Activated CD4-positive, alpha-beta T cell treated with anti-CD3 and anti-CD28 coated beads for 24 hours (primary cell): ENCODE data around the gene DOK1.
A peak's percentile ranks its signal among the peaks of the same experiment; 100 is the strongest.

ENCODE experiments used
- DNase-seq, 2 donors: peaks; one replicate each; pipeline ENCODE4 v3.0.0-alpha.2; 2020; ENCODE audit warnings: low read depth in 2 of 2

DOK1 gene

GRCh38 chr2:74567881-74568280, 13.4 kb downstream of the DOK1 start:
- no peak for DNase-seq

- DNase-seq = no peak
Measured at GRCh38 chr2:74569686-74570085, 15.2 kb downstream of the DOK1 start.

DNA sequence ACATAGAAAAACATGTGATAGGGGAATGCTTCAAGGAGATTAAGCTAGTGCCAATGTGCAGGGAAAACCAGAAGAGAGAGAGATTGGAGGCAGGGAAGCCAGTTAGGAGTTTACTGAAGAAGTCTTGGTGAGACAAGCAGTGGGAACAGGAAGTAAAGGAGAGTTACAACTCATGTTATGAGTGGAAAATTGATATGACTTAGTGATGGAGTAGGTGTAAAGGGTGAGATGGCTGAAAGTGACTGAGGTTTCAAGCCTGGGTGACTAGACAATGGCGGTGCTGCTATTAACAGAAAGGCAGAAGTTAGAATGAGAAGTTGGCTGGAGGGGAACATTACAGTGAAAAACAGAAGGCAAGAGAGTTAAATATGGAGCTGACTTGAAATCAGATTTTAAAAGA, 16.5 kb downstream of the DOK1 start:
- DNase-seq = no peak

DNA sequence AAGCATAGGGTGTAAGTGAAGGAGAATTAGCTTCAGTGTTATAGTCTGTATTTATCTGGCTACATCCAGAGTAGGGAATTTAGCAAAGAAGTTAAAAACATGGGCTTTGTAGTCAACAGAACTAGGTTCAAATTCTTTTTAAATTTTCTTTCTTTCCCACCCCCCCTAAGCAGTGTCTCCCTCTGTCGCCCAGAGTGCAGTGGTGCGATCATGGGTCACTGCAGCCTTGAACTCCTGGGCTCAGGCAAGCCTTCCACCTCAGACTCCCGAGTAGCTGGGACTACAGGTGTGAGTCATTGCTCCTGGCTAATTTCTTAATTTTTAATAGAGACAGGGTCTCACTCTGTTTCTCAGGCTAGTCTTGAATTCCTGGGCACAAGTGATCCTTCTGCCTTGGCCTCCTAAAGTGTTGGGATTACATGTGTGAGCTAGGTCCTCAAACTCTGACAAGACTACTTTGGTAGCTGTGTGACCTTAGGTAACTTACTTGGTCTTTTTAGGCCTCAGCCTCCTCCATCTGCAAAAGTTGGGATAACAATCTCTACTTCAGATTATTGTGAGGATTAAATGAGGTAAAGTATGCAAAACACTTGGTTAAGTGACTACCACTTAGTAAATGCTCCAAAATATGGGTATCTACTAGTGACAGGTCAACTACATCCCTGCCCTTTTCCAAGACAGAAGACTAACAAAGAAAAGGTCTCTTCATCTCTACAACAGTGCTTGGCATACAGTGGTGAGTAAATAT, 17.8 kb downstream of the DOK1 start:
- DNase-seq = no peak

DNA sequence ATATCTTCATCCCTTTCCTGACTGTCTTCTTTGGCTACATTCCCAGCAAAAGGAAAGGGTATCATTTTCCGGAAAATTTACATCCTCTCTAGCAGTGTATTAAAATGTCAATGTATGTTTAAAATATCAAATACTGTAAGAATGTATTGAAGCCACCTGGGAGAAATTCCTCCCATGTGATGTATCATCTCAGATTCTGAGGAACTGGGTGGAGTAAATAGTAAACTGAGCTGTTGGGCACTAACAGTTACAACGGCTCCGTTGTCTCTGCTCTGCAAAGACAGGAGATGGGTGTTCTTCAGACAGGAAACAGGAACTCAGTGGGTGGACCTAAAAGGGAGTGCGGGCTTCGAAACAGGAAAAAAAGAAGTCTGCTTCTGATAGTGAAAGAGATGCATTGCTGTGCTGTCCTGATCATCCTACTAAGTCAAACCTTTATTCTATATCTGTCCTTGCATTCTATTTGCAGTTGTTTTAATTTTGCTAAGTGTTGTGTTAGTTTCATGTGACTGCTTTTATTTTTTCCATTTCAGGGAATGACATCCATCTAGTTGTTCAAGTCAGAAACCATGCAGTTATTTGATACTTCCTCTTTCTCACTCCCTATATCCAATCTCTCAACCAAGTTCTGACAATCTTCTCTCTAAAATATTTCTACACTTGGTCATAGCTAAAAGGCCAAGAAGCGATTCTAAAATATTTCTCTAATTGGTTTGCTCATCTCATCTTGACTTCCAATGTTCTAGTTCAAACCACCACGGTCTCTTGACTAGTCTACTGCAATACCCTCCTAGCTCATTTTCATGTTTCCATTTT, 19.4 kb downstream of the DOK1 start:
- DNase-seq = no peak

- DNase-seq = no peak
Measured at GRCh38 chr2:74575320-74575719, 20.8 kb downstream of the DOK1 start.

GRCh38 chr2:74576211-74576862, 21.8 kb downstream of the DOK1 start:
- DNase-seq = no peak

DNA sequence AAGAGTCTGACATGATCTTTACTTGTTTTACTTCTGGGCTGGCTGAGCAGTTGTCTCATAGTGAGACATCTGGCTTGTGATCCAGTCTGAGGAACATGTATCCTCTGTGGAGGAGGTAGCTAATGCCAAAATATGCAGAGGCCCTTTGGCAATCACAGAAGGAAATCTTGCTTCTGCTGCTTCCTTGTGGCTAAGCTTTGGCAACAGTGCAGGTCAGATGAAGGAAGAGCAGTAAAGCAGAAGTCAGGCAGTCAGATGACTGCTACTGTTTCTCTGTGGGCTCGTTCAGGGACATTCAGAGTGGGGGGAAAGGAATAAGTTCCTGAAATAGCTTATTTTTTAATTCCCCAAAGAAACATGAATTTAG, 22.3 kb downstream of the DOK1 start:
- DNase-seq = no peak

GRCh38 chr2:74577448-74577847, 22.9 kb downstream of the DOK1 start:
- DNase-seq = no peak

DNA sequence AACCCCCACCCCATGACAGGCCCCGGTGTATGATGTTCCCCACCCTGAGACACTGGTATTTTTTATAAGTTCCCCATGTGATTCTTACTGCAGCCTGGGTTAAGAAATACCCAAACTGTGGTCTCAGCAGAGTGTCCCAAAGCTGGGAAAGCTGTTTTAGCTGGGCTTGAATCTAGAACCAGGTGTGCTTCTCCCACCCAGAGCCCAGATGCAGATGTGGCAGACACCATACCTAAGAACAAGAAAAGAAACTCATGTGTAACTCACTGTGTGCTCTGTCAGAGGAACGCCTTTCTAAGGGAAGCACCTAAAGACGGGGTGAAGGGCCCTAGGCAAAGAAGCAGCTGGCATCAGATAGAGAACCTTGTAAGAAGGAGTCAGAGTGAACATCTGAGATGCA, 23.9 kb downstream of the DOK1 start:
- no peak for DNase-seq

DNA sequence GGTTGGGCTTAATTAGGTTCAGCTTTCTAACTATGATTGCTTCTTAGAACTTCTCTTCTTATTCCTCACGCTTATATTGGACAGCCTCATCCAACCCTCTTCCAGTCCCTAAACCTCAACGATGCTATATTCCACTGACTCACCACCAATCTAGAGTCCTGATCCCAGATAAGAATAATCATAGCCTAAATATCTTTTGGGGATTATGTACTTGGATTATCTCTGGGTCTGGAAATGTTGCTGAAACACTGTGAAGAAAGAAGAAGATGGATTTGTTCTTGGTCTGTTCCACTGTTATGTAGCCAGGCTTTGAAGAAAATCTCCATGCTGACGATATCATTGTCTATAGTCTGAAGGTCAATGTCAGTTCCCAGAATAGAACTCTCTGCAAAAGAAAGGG, 26.9 kb downstream of the DOK1 start:
- no peak for DNase-seq

DNA sequence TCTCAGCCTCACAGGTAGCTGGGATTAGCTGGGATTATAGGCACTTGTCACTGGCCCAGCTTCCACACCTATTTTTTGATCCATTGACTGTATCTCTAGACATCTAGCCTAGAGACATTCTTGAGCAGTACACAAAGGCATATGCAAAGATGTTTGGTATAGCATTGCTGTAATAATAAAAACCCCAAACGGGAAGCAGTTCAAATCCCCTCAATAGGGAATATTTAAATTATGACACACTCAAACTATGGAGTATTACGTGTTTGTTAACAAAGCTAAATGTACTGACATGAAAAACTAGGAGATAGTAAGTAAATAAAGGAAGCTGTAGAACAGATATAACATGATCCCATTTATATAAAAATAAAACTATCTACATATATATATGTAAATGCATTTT, 27.7 kb downstream of the DOK1 start:
- no peak for DNase-seq

DNA sequence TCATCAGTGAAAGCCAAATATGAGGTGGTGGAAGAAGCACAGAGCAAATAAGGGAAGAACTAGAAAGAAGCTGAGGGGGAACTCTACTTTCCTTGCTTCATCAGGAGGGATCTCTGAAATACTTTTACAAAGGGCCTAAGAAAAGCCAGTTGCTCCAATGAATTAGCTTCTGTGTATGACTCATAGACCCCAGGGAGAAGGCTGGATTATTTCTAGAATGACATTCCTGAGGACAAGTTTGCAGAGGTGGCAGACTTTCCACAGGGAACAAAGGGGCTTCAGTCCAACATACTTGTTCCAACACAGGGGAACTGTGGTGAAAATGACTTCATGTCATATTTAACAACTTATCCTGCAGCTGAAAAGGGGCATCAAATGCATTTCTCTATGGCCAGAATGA, 29.0 kb downstream of the DOK1 start:
- DNase-seq = no peak

- DNase-seq = no peak
Measured at GRCh38 chr2:74584088-74584645, 29.6 kb downstream of the DOK1 start.

- DNase-seq = no peak
Measured at GRCh38 chr2:74585406-74586185, 31.1 kb downstream of the DOK1 start.

DNA sequence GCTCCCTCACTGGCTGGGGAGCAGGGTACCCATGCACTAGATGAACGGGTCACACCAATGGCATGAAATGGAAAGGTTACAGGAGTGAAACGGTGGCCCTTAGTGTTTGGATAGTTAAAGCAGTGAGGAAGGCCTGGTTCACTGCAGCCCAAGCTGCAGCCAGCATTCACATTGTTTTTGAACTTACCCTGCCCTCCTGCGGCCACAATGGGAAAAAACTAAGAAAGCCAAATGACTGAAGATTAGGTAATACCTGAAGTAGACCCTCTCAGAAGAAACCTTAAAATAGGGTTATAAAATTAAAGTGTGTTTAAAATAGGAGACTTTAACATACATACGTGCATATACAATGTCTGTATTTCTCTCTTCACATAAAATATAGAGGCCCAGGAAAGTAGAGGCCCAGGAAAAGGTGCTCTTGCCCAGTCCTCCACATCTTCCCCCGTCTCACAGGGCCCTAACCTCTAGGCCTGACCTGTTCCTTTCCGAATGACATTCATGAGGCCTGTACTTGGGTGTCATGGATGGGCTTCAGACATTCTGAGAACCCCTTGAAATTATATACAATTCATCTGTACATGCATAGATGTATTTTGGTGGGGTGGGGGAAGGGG, 33.3 kb downstream of the DOK1 start:
- peak; percentile 25 to 39 for DNase-seq

GRCh38 chr2:74588664-74589063, 34.1 kb downstream of the DOK1 start:
- no peak for DNase-seq

- DNase-seq = no peak
Measured at GRCh38 chr2:74593826-74594772, 39.6 kb downstream of the DOK1 start.

DNA sequence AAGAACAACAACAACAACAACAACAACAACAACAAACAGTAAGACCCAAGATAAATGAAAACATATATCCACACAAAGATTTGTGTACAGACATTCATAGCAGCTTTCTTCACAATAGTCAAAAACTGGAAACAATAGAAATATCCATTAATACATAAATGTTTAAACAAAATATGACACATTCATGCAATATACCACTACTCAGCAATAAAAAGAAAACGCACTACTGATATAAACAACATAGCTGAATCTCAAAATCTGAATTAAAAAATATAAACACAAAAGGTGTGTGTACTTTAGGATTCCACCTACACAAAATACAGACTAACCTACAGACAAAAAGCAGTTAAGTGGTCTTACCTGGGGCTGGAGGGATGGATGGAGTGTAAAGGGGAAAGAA, 42.1 kb downstream of the DOK1 start:
- no peak for DNase-seq

DNA sequence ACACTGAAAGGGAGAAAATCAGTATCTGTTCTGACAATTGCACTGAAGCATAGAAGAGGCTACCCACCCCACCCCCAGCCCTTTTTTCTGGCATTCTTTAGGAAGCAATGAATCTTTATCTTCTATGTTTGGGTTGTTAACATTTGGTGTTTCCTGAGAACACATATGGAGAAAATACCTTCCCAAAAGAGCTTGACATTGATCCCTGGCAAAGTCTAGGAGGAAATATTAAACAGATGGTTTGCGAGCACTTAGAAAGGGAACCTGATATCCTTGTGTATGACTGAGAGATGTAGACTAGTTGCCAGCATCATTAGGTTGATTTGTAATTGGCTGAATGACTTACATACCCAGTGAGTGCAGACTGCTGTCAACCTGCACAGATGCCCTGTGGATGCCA, 42.9 kb downstream of the DOK1 start:
- no peak for DNase-seq
